Kasumi-1 (cell line): ENCODE data around the gene RPLP2.

Experiments
- DNase-seq, 2 experiments: peaks; one replicate each; lab custom pipeline; 2025; lab: John Stamatoyannopoulos, UW

RPLP2 gene

DNA sequence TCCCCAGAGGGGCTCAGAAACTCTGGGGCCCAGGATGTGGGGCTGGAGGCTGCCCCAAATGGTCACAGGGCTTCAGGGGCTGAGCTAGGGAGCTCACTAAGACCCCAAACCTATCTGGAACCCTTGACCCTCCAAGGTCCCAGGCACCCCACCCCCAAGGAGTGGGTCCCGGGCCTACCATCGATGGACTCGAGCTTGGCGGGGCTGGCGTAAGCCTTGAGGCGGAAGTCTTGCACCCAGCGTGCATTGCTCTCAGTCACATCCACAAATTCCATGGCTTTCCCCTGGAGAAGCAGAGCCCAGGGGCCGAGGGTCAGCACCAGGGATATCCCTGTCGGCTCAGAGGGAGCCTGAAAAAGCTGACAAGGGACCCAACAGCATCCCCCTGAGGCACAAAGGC is 35.9 kb upstream of the RPLP2 start:
- DNase-seq = no peak

GRCh38 chr11:774873-775592 is 34.7 kb upstream of the RPLP2 start:
- no peak for DNase-seq

- no peak for DNase-seq
These were observed 33.6 kb upstream of the RPLP2 start for GRCh38 chr11:776263-776560.

- peak; percentile 45 to 55 for DNase-seq
These were observed 33.0 kb upstream of the RPLP2 start for GRCh38 chr11:776561-777287.

DNA sequence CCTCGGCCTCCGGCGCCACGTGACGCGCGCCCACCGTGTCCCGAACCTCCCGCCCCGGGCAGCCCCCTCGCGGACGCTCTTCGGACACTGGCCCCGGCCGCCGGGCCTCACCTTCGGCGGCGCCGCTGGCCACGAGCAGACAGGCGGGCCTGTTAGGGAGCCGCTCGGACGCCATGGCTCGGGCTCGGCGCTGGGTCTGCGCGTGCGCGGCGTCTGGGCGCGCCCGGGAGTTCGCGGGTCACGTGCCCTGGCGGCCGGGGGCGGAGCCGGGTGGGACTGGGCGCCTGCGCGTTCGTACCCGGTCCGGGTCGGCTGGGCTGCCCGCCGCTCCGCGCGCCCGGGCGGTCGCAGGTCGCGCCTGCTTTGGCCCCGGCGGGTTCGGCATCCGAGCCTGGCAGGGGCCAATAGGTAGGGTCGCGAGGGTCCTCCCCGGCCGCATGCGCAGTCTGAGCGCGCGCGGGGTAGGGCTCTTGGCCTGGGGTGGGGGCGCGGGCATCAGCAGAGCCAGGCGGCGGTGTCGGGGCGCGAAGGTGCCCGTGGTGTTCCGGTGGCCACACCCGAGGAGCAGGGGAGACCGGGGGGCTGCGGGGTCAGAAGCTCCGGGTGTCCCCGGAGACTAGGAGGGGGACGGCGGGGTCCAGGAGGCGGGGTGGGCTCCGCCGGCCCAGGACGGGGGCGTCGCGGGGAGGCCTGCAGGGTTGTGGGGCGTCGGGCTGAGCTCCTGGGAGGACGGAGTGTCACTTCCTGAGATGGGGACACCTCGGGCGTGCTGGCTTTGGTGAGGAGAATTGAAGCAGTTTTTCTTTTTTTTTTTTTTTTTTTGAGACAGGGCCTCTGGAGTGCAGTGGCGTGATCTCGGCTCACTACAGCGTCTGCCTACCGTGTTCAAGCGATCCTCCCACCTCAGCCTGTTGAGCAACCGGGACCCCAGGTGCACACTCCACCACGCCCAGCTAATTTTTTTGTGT is 32.2 kb upstream of the RPLP2 start, which contains the start of gene GATD1:
Gene GATD1, minus strand, starts transcription at position 200 of the 968 bp plus-strand sequence. Its CDS starts 25 bp downstream, at position 175.
- peak; percentile 83 to 84 for DNase-seq

- no peak for DNase-seq
These were observed 30.5 kb upstream of the RPLP2 start for GRCh38 chr11:778976-779954.

- DNase-seq = no peak
These were observed 29.7 kb upstream of the RPLP2 start for GRCh38 chr11:779955-780532.

- DNase-seq = no peak
These were observed 27.2 kb upstream of the RPLP2 start for GRCh38 chr11:782264-783174.

DNA sequence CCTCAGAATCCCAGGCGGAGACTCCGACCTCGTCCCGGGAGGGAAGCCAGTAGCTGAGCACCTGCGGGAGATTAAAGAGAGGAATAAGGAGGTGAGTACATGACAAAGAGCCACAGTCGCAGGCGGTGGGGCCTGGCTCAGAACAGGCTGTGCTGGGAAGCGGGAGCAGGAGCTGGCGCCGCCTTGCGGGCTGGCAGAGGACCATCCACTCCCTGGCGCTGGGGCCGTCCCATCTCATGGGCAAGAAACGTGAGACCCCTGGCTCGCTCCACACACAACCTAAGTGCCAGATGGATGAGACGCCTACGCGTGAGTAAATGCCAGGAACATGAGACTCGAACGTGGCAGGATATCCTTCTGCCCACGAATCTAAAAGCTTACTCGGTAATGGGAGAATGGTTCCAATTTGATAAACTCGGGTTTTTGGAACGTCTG is 26.2 kb upstream of the RPLP2 start:
- no peak for DNase-seq

- no peak for DNase-seq
These were observed 23.3 kb upstream of the RPLP2 start for GRCh38 chr11:786235-787083.

- no peak for DNase-seq
These were observed 22.6 kb upstream of the RPLP2 start for GRCh38 chr11:787084-787675.

GRCh38 chr11:788009-788640 is 21.6 kb upstream of the RPLP2 start:
- no peak for DNase-seq

GRCh38 chr11:788953-789940 is 20.5 kb upstream of the RPLP2 start:
- DNase-seq = no peak

DNA sequence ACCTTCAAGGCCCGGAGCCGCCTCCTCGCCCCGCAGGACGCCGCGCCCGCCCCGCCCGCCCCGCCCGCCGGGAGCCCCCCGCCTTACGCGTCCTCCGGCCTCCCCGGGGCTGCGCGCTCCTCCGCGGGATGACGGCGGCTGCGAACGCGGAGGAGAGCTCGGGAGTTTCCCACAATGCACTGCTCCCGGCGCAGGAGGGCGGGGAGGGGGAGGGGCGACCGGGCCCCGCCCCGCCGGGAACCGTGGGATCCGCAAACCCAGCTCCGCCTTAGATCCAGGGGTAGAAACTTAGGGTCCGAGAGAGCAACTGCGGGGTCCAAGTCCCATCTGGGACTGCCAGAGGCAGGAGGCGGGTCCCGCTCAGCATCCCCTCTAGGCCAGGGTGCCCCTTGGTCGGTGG is 19.8 kb upstream of the RPLP2 start, which contains the start of gene CEND1:
Gene CEND1, minus strand, starts transcription at position 148 of the 400 bp plus-strand sequence. CDS start 1,514 bp downstream, outside the sequence.
- DNase-seq = no peak

DNA sequence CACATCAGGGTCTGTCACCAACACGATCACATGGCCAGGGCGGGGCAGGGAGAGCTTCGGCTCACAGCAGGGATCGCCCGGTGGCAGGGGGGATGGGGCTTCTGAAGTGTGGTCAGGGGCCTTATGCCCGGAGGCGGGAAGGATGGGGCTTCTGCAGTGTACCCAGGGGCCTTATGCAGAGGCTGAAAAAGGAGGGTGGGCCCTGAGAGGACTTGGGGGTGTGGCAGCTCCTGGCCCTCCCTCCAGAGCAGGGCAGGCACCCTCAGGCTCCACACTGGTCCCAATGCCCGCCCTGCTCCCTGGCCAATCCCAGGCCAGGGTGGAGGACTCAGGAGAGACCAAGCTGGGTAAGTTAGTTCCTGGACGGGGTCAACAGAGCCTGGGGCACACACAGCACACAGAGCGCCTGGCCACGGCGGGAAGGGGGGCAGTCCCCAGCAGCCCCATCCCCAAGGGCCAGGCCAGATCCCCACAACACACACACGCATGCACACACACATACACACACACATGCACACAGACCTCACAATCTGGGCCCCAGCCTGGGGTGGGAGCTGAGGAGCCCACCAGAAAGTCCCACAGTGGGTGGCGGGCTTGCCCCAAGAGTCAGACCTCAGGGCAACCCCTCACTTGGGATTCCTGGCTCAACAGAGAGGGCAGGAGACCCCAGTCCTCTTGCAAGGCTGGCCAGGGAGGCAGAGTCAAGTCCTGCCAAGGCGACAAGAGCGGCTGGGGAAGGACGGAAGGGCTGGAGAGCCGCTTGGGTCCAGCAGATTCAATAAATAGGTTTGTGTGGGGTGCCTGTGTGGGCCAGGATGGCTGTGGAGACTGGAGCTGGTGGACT is 18.8 kb upstream of the RPLP2 start:
- DNase-seq = no peak
